HFF-Myc (cell line): Measurements from ENCODE around the gene TMEM191B.
A peak's percentile ranks its signal among the peaks of the same experiment; 100 is the strongest.
"Not testable (repeated sequence)": the region's sequence is repeated elsewhere in the genome, so short reads cannot be mapped to it uniquely, and the experiment has no call there.

ENCODE experiments used
- DNase-seq: peaks from one replicate; pipeline ENCODE4 v3.0.0-alpha.2; 2011; ENCODE audit warnings: low read depth; ENCODE audit errors: extremely low read depth
- H3K4me3 ChIP-seq: replicated peaks from 2 replicates; pipeline ENCODE4 v1.5.1; 2011; ENCODE audit warnings: low read depth, mild to moderate bottlenecking, control low read depth, low read length

The TMEM191B gene

GRCh38 chr22:18527752-18528596 lies at the start of gene TMEM191B:
Gene TMEM191B (plus strand): TSS chr22:18527802. CDS start chr22:18527981, 179 bp downstream.
- not testable (repeated sequence) for DNase-seq
- H3K4me3 ChIP-seq: peak within 1 kb of the TSS; percentile 15; the same call in 1 of the 2 replicates

GRCh38 chr22:18496227-18496626 lies 31.4 kb upstream of the TMEM191B start:
- not testable (repeated sequence) for DNase-seq, H3K4me3 ChIP-seq

GRCh38 chr22:18511327-18511726 lies 16.3 kb upstream of the TMEM191B start:
- not testable (repeated sequence) for DNase-seq, H3K4me3 ChIP-seq

DNA sequence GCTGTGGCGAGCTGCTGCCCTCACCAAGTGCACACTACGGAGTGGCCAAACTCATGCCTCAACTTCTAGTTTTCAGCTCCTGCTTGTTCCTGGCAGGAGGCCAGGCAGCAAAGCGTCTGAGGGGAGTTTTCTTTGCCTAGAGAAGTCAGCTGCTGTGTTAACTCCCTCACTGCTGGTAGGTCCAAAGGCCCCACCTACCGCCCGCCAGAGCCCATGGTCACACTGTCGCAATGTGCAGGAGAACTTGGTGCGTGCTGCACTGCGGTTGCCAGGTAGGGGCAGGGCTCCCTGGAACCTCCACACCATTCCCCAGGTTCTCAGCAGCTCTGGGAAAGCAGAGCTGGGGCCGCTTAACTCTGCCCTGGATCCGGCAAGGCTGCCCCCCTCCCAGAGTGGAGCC lies 15.2 kb upstream of the TMEM191B start:
- H3K4me3 ChIP-seq, DNase-seq: not testable (repeated sequence)

DNA sequence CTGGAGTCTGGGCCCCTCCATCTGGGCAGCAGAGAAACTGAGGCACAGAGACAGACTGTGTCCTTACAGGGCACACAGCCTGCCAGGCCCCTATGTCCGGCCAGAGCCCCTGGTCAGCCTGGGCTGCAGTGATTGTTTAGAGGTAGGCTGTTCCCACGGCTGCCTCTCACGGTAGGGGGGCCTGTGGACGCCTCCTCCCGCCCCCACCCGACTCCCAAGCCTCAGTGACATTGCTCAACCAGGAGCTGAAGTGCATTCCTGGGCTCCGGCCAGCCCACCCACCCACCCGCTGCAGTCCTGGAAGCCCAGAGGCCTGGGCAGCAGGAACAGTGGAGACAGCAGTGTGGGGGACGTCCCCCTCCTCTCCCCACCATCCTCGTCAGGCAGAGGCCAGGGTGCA lies 14.1 kb upstream of the TMEM191B start:
- not testable (repeated sequence) for DNase-seq, H3K4me3 ChIP-seq

DNA sequence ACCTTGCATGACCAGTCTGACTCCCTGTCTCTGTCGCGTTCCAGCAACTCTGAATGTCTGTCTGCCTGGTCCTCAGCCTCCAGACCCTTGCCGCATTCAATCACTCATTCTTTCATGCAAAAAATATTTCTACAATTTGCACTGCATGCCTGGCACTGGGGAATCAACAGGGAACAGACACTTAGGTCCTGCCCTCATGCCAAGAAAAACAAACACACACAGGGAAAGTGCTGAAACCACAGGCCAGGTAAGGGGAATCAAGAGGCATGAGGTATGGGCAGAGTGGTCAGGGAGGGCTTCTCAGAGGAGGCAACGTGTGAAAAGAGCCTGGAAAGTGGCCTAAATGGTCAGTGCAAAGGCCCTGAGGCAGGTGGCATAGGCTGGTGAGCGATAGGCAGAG lies 9.5 kb upstream of the TMEM191B start, which contains the start of gene GGTLC3:
Gene GGTLC3 (minus strand): TSS at position 101 of the 400 bp plus-strand sequence. CDS start 264 bp downstream, outside the sequence.
- not testable (repeated sequence) for DNase-seq, H3K4me3 ChIP-seq

GRCh38 chr22:18522762-18523161 lies 4.8 kb upstream of the TMEM191B start:
- not testable (repeated sequence) for DNase-seq, H3K4me3 ChIP-seq

DNA sequence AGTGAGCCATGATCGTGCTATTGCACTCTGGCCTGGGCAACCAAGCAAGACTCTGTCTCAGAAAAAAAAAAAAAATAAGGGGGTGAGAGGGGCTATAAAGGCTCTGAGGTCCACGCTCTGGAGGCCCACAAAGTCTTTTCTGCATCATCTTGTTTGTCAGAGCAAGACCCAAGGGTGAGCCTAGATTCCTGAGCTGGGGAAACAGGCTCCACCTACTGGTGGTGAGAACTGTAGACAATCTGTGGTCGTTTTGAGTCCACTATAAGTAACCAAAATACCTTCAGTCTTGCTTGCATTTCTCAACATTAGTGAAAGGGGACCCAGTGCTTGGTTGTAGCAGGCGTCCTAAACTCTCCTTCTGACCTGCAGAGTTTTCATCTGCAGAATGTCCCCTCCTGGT lies 4.3 kb upstream of the TMEM191B start:
- not testable (repeated sequence) for H3K4me3 ChIP-seq

GRCh38 chr22:18528597-18529415 lies 1.2 kb downstream of the TMEM191B start:
- peak overlapping the region; percentile 15; the same call in 1 of the 2 replicates for H3K4me3 ChIP-seq
- DNase-seq: peak; percentile 21

More for the DNA sequence above, 4.3 kb upstream of the TMEM191B start:
- DNase-seq: not testable (repeated sequence)

DNA sequence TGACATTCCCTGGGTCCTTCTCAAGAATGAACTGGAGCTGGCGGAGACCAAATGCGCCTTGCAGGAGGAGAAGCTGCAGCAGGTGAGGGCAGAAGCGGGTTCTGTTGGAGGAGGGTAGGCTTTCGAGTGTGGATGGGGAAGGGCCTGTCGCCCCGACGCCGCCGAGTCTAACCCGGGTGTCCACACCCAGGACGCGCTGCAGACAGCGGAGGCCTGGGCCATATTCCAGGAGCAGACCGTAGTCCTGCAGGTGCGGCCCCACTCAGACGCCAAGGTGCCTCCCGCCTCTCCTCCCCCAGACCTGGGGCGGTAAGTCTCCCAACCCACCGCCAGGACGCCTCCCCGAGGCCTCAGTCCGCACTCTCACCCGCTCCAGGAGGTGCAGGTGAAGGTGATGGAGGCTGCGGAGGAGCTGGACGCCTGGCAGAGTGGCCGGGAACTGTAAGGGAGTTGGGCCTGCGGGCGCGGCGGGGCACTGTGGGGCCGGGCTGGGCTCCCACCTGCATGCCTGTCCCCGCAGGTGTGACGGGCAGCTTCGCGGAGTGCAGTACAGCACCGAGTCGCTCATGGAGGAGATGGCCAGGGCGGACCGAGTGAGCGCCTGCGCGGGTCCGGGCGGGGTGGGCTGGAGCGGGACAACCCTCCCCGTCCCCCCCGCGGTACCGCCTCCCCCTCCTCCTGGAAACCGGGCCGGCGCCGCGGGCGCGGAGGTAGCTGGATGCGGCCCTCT lies 2.0 kb downstream of the TMEM191B start:
- not testable (repeated sequence) for DNase-seq, H3K4me3 ChIP-seq

GRCh38 chr22:18533633-18534032 lies 6.0 kb downstream of the TMEM191B start:
- not testable (repeated sequence) for H3K4me3 ChIP-seq, DNase-seq

- H3K4me3 ChIP-seq, DNase-seq: not testable (repeated sequence)
These were observed 6.7 kb downstream of the TMEM191B start for GRCh38 chr22:18534315-18534714.

- not testable (repeated sequence) for DNase-seq, H3K4me3 ChIP-seq
These were observed 12.4 kb downstream of the TMEM191B start for GRCh38 chr22:18539994-18540393.

DNA sequence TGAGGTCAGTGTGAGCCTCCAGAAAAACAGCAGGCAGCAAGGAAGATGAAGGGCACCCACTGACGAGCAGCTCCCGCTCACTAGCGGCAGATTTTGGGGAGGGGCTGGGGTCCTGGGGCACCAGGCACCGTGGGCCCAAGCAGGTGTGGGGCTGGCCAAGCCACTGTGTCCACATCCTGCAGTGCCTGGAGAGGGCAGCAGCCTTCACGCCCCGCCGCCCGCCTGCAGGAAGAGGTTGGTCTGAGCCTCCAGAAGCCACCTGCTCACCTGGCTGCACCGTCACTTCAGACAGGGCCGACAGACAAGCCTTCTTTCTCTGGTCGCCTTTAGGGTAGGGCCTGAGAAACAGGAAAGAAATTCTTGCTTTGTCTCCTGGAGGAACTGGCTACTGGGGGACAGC lies 15.8 kb downstream of the TMEM191B start:
- H3K4me3 ChIP-seq: not testable (repeated sequence)

GRCh38 chr22:18544615-18545014 lies 17.0 kb downstream of the TMEM191B start:
- not testable (repeated sequence) for DNase-seq, H3K4me3 ChIP-seq

More for the DNA sequence above, 15.8 kb downstream of the TMEM191B start:
- DNase-seq: not testable (repeated sequence)

GRCh38 chr22:18549458-18550179 lies 22.0 kb downstream of the TMEM191B start:
- DNase-seq, H3K4me3 ChIP-seq: not testable (repeated sequence)

- not testable (repeated sequence) for DNase-seq, H3K4me3 ChIP-seq
These were observed 23.4 kb downstream of the TMEM191B start for GRCh38 chr22:18551046-18551445.
